Coronary artery (tissue), 2 donors: ENCODE results near the gene SFT2D1.

ENCODE experiments used
- DNase-seq: peaks from one replicate; pipeline ENCODE4 v3.0.0-alpha.2; 2017; ENCODE audit warnings: low spot score
- H3K27ac ChIP-seq, 2 donors: fragments of 200-600 bp; sonication (generic); one replicate each; pipeline ENCODE4 v1.5.1; 2016 to 2019
- H3K4me3 ChIP-seq: fragments of 200-600 bp; sonication (generic); 2 replicates; pipeline ENCODE4 v1.5.1; 2016; ENCODE audit warnings: mild to moderate bottlenecking, moderate library complexity
- CTCF ChIP-seq: fragments of 200-600 bp; sonication (generic); IDR thresholded peaks from one replicate; pipeline ENCODE4 v1.5.1; 2019; ENCODE audit warnings: antibody characterized with exemption

The SFT2D1 gene

DNA sequence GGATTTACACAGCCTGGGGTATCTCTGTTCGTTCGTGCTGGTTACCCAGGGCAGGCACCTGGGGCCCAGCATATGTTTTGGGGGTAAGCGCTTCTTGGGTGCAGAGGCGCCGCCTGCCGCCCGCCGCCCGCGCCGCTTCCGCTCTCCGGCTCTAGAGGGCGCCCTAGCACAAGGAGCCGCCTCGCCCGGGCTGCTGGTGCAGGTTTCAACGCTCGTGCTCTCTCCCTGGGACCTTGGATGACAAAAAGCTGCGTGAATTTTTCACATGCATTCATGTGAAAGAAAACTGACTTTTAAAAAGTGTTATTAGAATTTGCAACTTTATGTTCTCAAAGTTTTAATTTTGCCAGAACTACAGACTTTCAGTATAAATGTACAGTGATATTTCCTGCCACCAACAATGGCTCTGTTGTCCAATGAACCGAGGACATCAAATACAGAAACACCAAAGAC, 66.6 kb downstream of the SFT2D1 start:
- no peak for DNase-seq
- Histone ChIP-seq H3K4me3 (no peak overlapping the region), H3K27ac (no peak overlapping the region)
- TF ChIP-seq CTCF = peak; percentile 93

GRCh38 chr6:166274739-166275370, 67.5 kb downstream of the SFT2D1 start:
- TF ChIP-seq CTCF = no peak
- no peak for DNase-seq
- Histone ChIP-seq H3K27ac (no peak overlapping the region), H3K4me3 (no peak overlapping the region)

DNA sequence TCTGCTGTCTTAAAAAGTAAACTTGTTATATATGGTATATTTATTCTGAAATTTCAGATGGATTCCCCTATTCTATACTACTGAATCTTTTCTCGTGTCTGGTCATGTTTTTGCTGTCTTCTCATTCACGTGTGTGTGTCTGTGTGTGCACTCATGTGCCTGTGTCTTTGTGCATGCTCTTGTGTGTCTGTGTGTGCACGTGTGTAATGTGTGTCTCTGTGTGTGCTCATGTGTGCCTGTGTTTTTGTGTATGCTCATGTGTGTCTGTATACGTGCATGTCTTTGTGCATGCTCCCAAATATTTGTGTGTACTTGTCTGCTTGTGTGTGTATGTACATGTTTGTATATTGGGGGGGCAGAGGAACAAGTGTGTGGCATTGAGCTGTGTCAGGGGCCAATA, 68.2 kb downstream of the SFT2D1 start:
- Histone ChIP-seq H3K27ac (no peak overlapping the region), H3K4me3 (no peak overlapping the region)
- TF ChIP-seq CTCF = no peak
- no peak for DNase-seq

DNA sequence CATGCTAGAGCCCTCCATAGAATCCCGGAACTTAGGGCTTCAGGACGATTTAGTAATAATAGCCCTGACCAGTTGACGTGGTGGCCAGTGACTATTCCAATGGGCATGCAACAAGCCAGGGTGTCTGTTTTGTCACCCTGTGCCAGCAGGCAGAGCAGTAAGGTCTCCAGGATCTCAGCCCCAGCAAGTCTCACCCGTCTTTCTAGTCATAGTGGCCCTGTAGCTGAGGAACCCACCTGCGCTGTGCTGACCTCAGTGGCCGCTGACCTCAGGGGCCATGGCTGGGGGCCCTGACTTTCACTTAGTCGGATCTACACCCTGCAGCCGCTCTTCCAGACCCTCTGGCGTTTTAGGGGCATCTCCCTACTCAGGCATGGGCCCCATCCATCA, 71.0 kb downstream of the SFT2D1 start:
- DNase-seq = no peak
- no peak for TF ChIP-seq CTCF
- no peak overlapping the region for H3K27ac ChIP-seq

DNA sequence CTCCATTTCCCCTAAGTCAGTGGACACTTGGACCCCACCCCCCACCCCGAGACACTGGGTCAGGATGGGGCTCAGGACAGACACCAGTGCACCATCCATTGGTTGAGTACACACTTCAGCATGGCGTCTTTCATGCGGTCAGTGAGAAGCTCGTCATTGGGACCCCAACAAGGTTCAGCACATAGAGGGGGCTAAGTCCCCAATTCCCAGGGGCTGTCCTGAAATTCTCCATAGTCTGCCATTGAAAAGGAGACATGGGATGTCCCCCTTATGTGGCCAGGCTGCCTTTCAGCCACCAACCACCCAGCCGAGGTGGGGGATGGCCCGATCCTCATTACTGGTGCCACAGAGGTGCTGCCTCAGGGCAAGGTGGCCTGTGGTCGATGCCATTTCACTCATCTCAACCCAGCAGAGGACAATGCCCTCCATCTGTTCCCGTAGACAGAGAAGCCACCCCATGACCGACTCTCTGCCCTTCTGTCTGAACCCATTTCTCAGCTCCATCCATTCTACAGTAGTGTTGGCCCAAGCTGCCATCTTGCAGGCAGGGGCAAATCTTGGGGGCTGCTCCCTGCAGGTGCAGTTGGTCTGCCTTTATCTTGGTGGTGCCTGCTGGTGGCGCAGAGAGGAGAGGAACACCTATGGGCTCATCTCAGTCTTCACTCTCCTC, 71.5 kb downstream of the SFT2D1 start:
- DNase-seq = no peak
- Histone ChIP-seq H3K27ac (no peak overlapping the region), H3K4me3 (no peak overlapping the region)
- no peak for TF ChIP-seq CTCF

More for the DNA sequence above, 71.0 kb downstream of the SFT2D1 start:
- no peak overlapping the region for H3K4me3 ChIP-seq
